IMR-90 (cell line): ENCODE data around the gene EVA1C. TPM values are rescaled to one million over a fixed set of nuclear protein-coding genes. Genes with fewer than 3 reads are reported as not detected.
"Not testable (repeated sequence)": the region's sequence is repeated elsewhere in the genome, so short reads cannot be mapped to it uniquely, and the experiment has no call there.

Experiments used
- ATAC-seq: fragments of 200-7000 bp; cut with Tn5 transposase; 2 replicates; pipeline ENCODE4 v1.9.1; 2020; ENCODE audit warnings: low read depth, mild to moderate bottlenecking, moderate library complexity
- BruUV-seq: library from RNA; stranded (reverse); fragments of 400-500 nt; replicated peaks from 2 replicates; lab custom pipeline; 2021; lab: Mats Ljungman, UMichigan
- CTCF ChIA-PET: fragments of 300-600 bp; formaldehyde crosslinking; extraction: SDS; loops from one replicate; lab custom pipeline; 2021; ENCODE audit warnings: antibody characterized with exemption; lab: Yijun Ruan, JAX
- POLR2A ChIA-PET: fragments of 300-600 bp; sonication (Branson Sonifier 250); formaldehyde crosslinking; loops from one replicate; lab custom pipeline; 2022; ENCODE audit warnings: antibody characterized with exemption; ENCODE audit not compliant: unreplicated experiment; lab: Charles Lee
- DNase-seq: peaks from one replicate; pipeline ENCODE4 v3.0.0; 2013
- H2AFZ ChIP-seq: replicated peaks from 2 replicates; pipeline ENCODE3; 2013; ENCODE audit warnings: low read length, mild to moderate bottlenecking; ENCODE audit not compliant: poor library complexity
- H2AK5ac ChIP-seq: 2 replicates; pipeline ENCODE4 v1.6.1; 2013; ENCODE audit warnings: low read depth, low read length, inconsistent platforms
- H2AK9ac ChIP-seq: replicated peaks from 2 replicates; pipeline ENCODE3; 2013; ENCODE audit warnings: mild to moderate bottlenecking, low read depth, low read length, moderate library complexity; ENCODE audit not compliant: poor library complexity
- H2BK120ac ChIP-seq: 2 replicates; pipeline ENCODE4 v1.6.1; 2013; ENCODE audit warnings: low read depth, low read length, inconsistent platforms
- H2BK15ac ChIP-seq: 3 replicates; pipeline ENCODE4 v1.6.1; 2013; ENCODE audit warnings: low read depth, low read length, inconsistent platforms
- H2BK20ac ChIP-seq: 2 replicates; pipeline ENCODE4 v1.6.1; 2013; ENCODE audit warnings: low read depth, mild to moderate bottlenecking, inconsistent platforms, low read length, moderate library complexity
- H2BK5ac ChIP-seq: 2 replicates; pipeline ENCODE4 v1.6.1; 2013; ENCODE audit warnings: mild to moderate bottlenecking, low read depth, low read length, inconsistent platforms; ENCODE audit not compliant: poor library complexity, severe bottlenecking
- H3K14ac ChIP-seq: replicated peaks from 2 replicates; pipeline ENCODE4 v1.6.1; 2013; ENCODE audit warnings: low read depth, low read length, inconsistent platforms
- H3K18ac ChIP-seq: 2 replicates; pipeline ENCODE4 v1.6.1; 2013; ENCODE audit warnings: low read depth, low read length, control low read depth
- H3K23ac ChIP-seq: 2 replicates; pipeline ENCODE4 v1.6.1; 2013; ENCODE audit warnings: low read depth, low read length, inconsistent platforms
- H3K27ac ChIP-seq: 2 replicates; pipeline ENCODE4 v1.5.1; 2013; ENCODE audit warnings: mild to moderate bottlenecking, control low read depth, low read length; ENCODE audit not compliant: insufficient read depth
- H3K27me3 ChIP-seq: 2 replicates; pipeline ENCODE4 v1.6.1; 2013; ENCODE audit warnings: low read length; ENCODE audit not compliant: control insufficient read depth, insufficient read depth
- H3K36me3 ChIP-seq: 2 replicates; pipeline ENCODE4 v1.6.1; 2013; ENCODE audit warnings: low read length, mixed read lengths; ENCODE audit not compliant: control insufficient read depth, insufficient read depth
- H3K4ac ChIP-seq: 2 replicates; pipeline ENCODE4 v1.6.1; 2013; ENCODE audit warnings: low read depth, low read length, inconsistent platforms
- H3K4me1 ChIP-seq: 2 replicates; pipeline ENCODE4 v1.6.1; 2013; ENCODE audit warnings: low read length, mixed read lengths; ENCODE audit not compliant: control insufficient read depth, insufficient read depth
- H3K4me2 ChIP-seq: 2 replicates; pipeline ENCODE4 v1.6.1; 2013; ENCODE audit warnings: low read depth, mild to moderate bottlenecking, control low read depth, low read length, moderate library complexity
- H3K4me3 ChIP-seq: 2 replicates; pipeline ENCODE4 v1.5.1; 2013; ENCODE audit warnings: low read depth, mild to moderate bottlenecking, control low read depth, low read length, moderate library complexity; ENCODE audit not compliant: insufficient read depth
- H3K56ac ChIP-seq: 2 replicates; pipeline ENCODE4 v1.6.1; 2013; ENCODE audit warnings: low read length, inconsistent platforms; ENCODE audit not compliant: insufficient read depth; ENCODE audit errors: extremely low read depth
- H3K79me1 ChIP-seq, 2 experiments: 2 replicates each; pipeline ENCODE4 v1.6.1; 2013; ENCODE audit warnings: low read length in 2 of 2, inconsistent platforms in 1 of 2, low read depth in 1 of 2
- H3K9ac ChIP-seq: 2 replicates; pipeline ENCODE4 v1.6.1; 2013; ENCODE audit warnings: low read depth, low read length, control low read depth
- H3K9me1 ChIP-seq: 2 replicates; pipeline ENCODE4 v1.6.1; 2013; ENCODE audit warnings: low read length, inconsistent platforms; ENCODE audit not compliant: insufficient read depth
- H3K9me3 ChIP-seq: 2 replicates; pipeline ENCODE4 v1.6.1; 2013; ENCODE audit warnings: low read length; ENCODE audit not compliant: control insufficient read depth, insufficient read depth
- H4K20me1 ChIP-seq: 2 replicates; pipeline ENCODE4 v1.6.1; 2013; ENCODE audit warnings: low read length, inconsistent platforms; ENCODE audit not compliant: insufficient read depth
- H4K5ac ChIP-seq: 2 replicates; pipeline ENCODE4 v1.6.1; 2013; ENCODE audit warnings: mild to moderate bottlenecking, low read depth, low read length, control low read depth
- H4K8ac ChIP-seq, 2 experiments: 2 replicates each; pipeline ENCODE4 v1.6.1; 2013; ENCODE audit warnings: low read depth in 2 of 2, low read length in 2 of 2, control low read depth in 1 of 2, inconsistent platforms in 1 of 2
- H4K91ac ChIP-seq: 2 replicates; pipeline ENCODE4 v1.6.1; 2013; ENCODE audit warnings: low read depth, low read length, inconsistent platforms; ENCODE audit not compliant: insufficient read depth
- WGBS, 2 experiments: methylation state at CpG; one replicate each; pipeline versions ENCODE4 v1.1.5 to v1.1.7; 2013; ENCODE audit warnings: missing lambda C conversion rate in 2 of 2; ENCODE audit not compliant: insufficient read length in 1 of 2; ENCODE audit errors: extremely low coverage in 2 of 2; 5-methylcytosine and 5-hydroxymethylcytosine counted together
- dilution Hi-C: fragments of 300-500 bp; cut with HindIII; formaldehyde crosslinking; loops from one replicate; pipeline ENCODE4 v1.14.3; 2018; ENCODE audit warnings: low sequenced_read_pairs; ENCODE audit not compliant: unreplicated experiment
- in situ Hi-C: fragments of 300-500 bp; cut with MboI; formaldehyde crosslinking; loops from 3 replicates; pipeline ENCODE4 v1.14.3; 2019; ENCODE audit warnings: low sequenced_read_pairs, inconsistent platforms, mixed read lengths
- intact Hi-C: fragments of 100-400 bp; cut with micrococcal nuclease; formaldehyde crosslinking; loops from 2 replicates; pipeline ENCODE4 v1.10.0; 2022
- polyA plus RNA-seq, 3 experiments: library from polyadenylated mRNA; depleted of rRNA; stranded (reverse); fragments of >200 nt; gene quantifications; 2 replicates each; pipeline ENCODE4 v1.2.3, GENCODE V29; 2012; ENCODE audit warnings: low replicate concordance in 1 of 3
- total RNA-seq: library from RNA; depleted of rRNA; stranded (reverse); fragments of >200 nt; gene quantifications from 2 replicates; pipeline ENCODE4 v1.2.3, GENCODE V29; 2012

The EVA1C gene
- total and polyA plus RNA-seq, 2 of the 4 experiments (the other 2 are of a cell fraction) = 0.72 to 1.1 TPM

DNA sequence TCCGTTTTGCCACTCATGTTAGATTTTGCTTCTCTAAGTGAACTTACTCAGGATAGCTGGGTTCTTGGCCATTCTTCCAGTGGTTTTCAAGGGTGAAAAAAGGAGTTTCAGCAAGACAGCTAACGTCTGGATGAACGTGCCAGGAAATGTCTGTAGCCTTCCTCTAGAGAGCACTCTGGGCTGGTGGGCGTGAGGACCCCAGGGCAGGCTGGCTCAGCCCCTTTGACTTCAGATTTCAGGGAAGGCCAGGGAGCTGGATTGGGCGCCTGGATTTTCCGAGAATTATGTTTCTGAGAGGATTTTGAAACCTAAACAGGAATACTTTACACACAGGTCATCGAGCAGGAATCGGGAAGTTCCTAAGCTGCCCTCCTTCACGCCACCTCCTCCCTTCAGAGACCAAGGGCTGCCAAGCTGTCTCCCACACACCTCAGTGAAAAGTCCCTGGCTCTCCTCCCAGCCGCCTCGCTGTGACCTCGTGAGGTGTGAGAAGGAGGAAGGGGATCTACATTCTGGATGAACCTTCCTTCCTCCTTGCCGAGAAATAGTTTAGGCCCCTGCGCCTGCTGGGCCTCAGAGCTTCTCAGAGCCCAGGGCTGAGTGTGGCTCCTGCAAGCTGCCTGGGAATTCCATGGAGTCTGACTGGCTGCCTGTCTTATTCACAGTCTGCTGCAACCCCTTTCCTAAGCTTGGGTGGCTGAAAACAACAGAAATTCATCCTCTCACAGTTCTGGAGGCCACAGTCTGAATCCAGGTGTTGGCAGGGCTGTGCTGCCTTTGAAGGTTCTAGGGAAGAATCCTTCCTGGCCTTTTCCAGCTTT lies 38.6 kb downstream of the EVA1C start:
- BruUV-seq, H3K27me3 ChIP-seq, H2AK9ac ChIP-seq, H3K9me3 ChIP-seq, H3K36me3 ChIP-seq, H3K4me3 ChIP-seq, H4K20me1 ChIP-seq, H3K9me1 ChIP-seq, dilution Hi-C loops, in situ Hi-C loops, POLR2A ChIA-PET, intact Hi-C loops: not testable (repeated sequence)
- ATAC-seq (peak; percentile 84), DNase-seq (peak; percentile 92)
- H2BK5ac ChIP-seq = peak overlapping the region; percentile 94
- H3K4ac ChIP-seq = peak overlapping the region; percentile 95
- peak overlapping the region; percentile 91; the same call in 2 of the 3 replicates for H2BK15ac ChIP-seq
- H2AFZ ChIP-seq = peak overlapping the region; percentile 81
- peak overlapping the region; percentile 94 for H3K14ac ChIP-seq
- H3K27ac ChIP-seq = peak overlapping the region; percentile 87
- peak overlapping the region; percentile 92 for H2BK120ac ChIP-seq
- peak overlapping the region; percentile 78; the same call in 1 of the 2 replicates for H3K23ac ChIP-seq
- WGBS, 2 experiments = no CpG with 5 or more reads among the region's 14 CpGs
- peaks cover 0 to 11% of the 10 kb centered on the region in 2 experiments; a peak in 1 of 4 replicates for H3K79me1 ChIP-seq
- H3K9ac ChIP-seq = peak overlapping the region; percentile 47
- H3K4me1 ChIP-seq = peaks cover 17% of the 10 kb centered on the region
- CTCF ChIA-PET = interaction anchor here (0.6 kb wide), 1 partner anchor 96 kb away, joined by 4 read pairs; no protein-coding TSS in a partner anchor
- peak overlapping the region; percentile 78 to 80 for H4K8ac ChIP-seq
- H3K4me2 ChIP-seq = peak overlapping the region; percentile 15
- peak overlapping the region; percentile 83 for H4K5ac ChIP-seq
- H2AK5ac ChIP-seq = peak overlapping the region; percentile 87
- H2BK20ac ChIP-seq = peak overlapping the region; percentile 87
- peak overlapping the region; percentile 93 for H4K91ac ChIP-seq
- H3K56ac ChIP-seq = peak overlapping the region; percentile 66
- peak overlapping the region; percentile 74 for H3K18ac ChIP-seq

DNA sequence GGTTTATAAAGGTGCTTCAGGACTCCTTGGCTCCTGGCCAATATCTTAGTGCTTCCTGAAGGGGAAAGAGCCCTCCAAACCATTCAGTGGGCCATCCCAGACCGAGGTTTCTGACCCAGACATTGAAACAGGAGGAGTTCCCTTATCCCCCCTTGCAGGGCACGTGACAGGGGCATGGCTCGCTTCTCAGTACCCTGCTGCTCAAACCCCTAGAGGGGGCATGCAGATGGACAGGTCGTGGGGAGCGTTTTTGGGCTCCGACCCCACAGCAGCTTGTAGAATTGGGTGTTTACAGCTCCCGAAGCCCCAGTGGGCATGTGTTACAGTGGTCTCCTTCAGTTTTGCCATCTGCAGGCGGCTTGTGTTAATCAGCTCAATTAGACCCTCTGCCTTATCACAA lies 39.7 kb downstream of the EVA1C start:
- H2BK5ac ChIP-seq, H3K9ac ChIP-seq, BruUV-seq, H3K9me3 ChIP-seq, H3K36me3 ChIP-seq, H2AFZ ChIP-seq, H3K27ac ChIP-seq, dilution Hi-C loops, in situ Hi-C loops, DNase-seq, H4K20me1 ChIP-seq, H2BK15ac ChIP-seq, ATAC-seq, H3K56ac ChIP-seq, H3K4me3 ChIP-seq, H2AK9ac ChIP-seq, H4K5ac ChIP-seq, H3K23ac ChIP-seq, H3K18ac ChIP-seq, H3K27me3 ChIP-seq, POLR2A ChIA-PET, H3K4me2 ChIP-seq, intact Hi-C loops, CTCF ChIA-PET: not testable (repeated sequence)
- 0 out of 2 replicates have a peak overlapping the region, but pooled peaks have one; percentile 48 for H2AK5ac ChIP-seq
- 0 out of 2 replicates have a peak overlapping the region, but pooled peaks have one; percentile 38 for H3K14ac ChIP-seq
- peak overlapping the region; percentile 79; the same call in 1 of the 2 replicates for H2BK20ac ChIP-seq
- H4K91ac ChIP-seq = peak overlapping the region; percentile 90; the same call in 1 of the 2 replicates
- H2BK120ac ChIP-seq = peak overlapping the region; percentile 92; the same call in 1 of the 2 replicates
- H4K8ac ChIP-seq = peak overlapping the region in 1 of 2 experiments; percentile 78; a peak in 1 of 4 replicates
- H3K9me1 ChIP-seq = peaks cover 10% of the 10 kb centered on the region
- H3K79me1 ChIP-seq = peaks cover 0 to 11% of the 10 kb centered on the region in 2 experiments; a peak in 1 of 4 replicates
- WGBS, 2 experiments = 95% methylated on average over 4 of the region's 8 CpGs; no CpG with 5 or more reads in 1 of the 2 experiments
- H3K4ac ChIP-seq = peak overlapping the region; percentile 95; the same call in 1 of the 2 replicates
- H3K4me1 ChIP-seq = peaks cover 26% of the 10 kb centered on the region
